ENCODE measurements around the gene ZNF232.
A peak's percentile ranks its signal among the peaks of the same experiment; 100 is the strongest.
"Not testable (repeated sequence)": the region's sequence is repeated elsewhere in the genome, so short reads cannot be mapped to it uniquely, and the experiment has no call there.

ZNF232 gene

GRCh38 chr17:5128905-5129535 lies 17.3 kb upstream of the ZNF232 start:
- no peak for DNase-seq

GRCh38 chr17:5128387-5128786 lies 16.7 kb upstream of the ZNF232 start:
- not testable (repeated sequence) for DNase-seq

GRCh38 chr17:5127910-5128309 lies 16.2 kb upstream of the ZNF232 start:
- DNase-seq: no peak

GRCh38 chr17:5126719-5127488 lies 15.2 kb upstream of the ZNF232 start:
- no peak for DNase-seq

GRCh38 chr17:5124896-5125295 lies 13.2 kb upstream of the ZNF232 start:
- not testable (repeated sequence) for DNase-seq

GRCh38 chr17:5124125-5124760 lies 12.6 kb upstream of the ZNF232 start:
- not testable (repeated sequence) for DNase-seq

- no peak for DNase-seq
Observed at GRCh38 chr17:5123343-5124124, 11.9 kb upstream of the ZNF232 start.

- DNase-seq: no peak
Observed at GRCh38 chr17:5122586-5123342, 11.1 kb upstream of the ZNF232 start.

GRCh38 chr17:5122056-5122455 lies 10.4 kb upstream of the ZNF232 start:
- DNase-seq: not testable (repeated sequence)

- DNase-seq: no peak
Observed at GRCh38 chr17:5121186-5121841, 9.6 kb upstream of the ZNF232 start.

GRCh38 chr17:5120436-5121185 lies 8.9 kb upstream of the ZNF232 start:
- DNase-seq: not testable (repeated sequence)

GRCh38 chr17:5120036-5120435 lies 8.4 kb upstream of the ZNF232 start:
- no peak for DNase-seq

GRCh38 chr17:5118219-5118618 lies 6.5 kb upstream of the ZNF232 start:
- DNase-seq: no peak

- no peak for DNase-seq
Observed at GRCh38 chr17:5115673-5116651, 4.3 kb upstream of the ZNF232 start, which contains the start of gene USP6. TSS of gene USP6 (plus strand) at chr17:5116032. CDS start at chr17:5130368, 14,336 bp downstream.

- peak; percentile 3 for DNase-seq
Observed at GRCh38 chr17:5110816-5111215, 862 bp downstream of the ZNF232 start.

GRCh38 chr17:5100832-5101231 lies 10.8 kb downstream of the ZNF232 start:
- DNase-seq: no peak

- no peak for DNase-seq
Observed at GRCh38 chr17:5099271-5099670, 12.4 kb downstream of the ZNF232 start.

- DNase-seq: no peak
Observed at GRCh38 chr17:5097101-5097834, 14.4 kb downstream of the ZNF232 start.

GRCh38 chr17:5096731-5097100 lies 15.0 kb downstream of the ZNF232 start:
- no peak for DNase-seq
